Inferior parietal cortex (tissue), 1 donor: ENCODE data around the gene ELP4.

Source experiments
- DNase-seq: peaks from one replicate; pipeline ENCODE4 v3.0.0-alpha.2; 2016; ENCODE audit errors: extremely low spot score

The ELP4 gene

GRCh38 chr11:31809857-31810778 lies 300.6 kb downstream of the ELP4 start:
- no peak for DNase-seq

- DNase-seq: peak; percentile 62
Observed at GRCh38 chr11:31810779-31811647, 301.4 kb downstream of the ELP4 start, which contains the start of gene PAX6. Gene PAX6 (minus strand): TSS chr11:31811322. CDS start chr11:31806411, 4,911 bp downstream.

GRCh38 chr11:31812383-31813381 lies 303.1 kb downstream of the ELP4 start:
- no peak for DNase-seq

- DNase-seq: no peak
Observed at GRCh38 chr11:31813391-31814175, 304.0 kb downstream of the ELP4 start.

- no peak for DNase-seq
Observed at GRCh38 chr11:31814176-31814868, 304.8 kb downstream of the ELP4 start.

GRCh38 chr11:31815711-31816467 lies 306.3 kb downstream of the ELP4 start:
- DNase-seq: no peak

- no peak for DNase-seq
Observed at GRCh38 chr11:31816468-31817053, 307.0 kb downstream of the ELP4 start.

GRCh38 chr11:31817054-31817620 lies 307.6 kb downstream of the ELP4 start:
- no peak for DNase-seq

GRCh38 chr11:31817621-31818424 lies 308.3 kb downstream of the ELP4 start:
- no peak for DNase-seq

- DNase-seq: no peak
Observed at GRCh38 chr11:31818425-31818755, 308.8 kb downstream of the ELP4 start.

GRCh38 chr11:31818874-31819331 lies 309.3 kb downstream of the ELP4 start:
- DNase-seq: no peak

GRCh38 chr11:31819621-31820437 lies 310.3 kb downstream of the ELP4 start:
- no peak for DNase-seq

- DNase-seq: no peak
Observed at GRCh38 chr11:31820438-31820818, 310.9 kb downstream of the ELP4 start.

- no peak for DNase-seq
Observed at GRCh38 chr11:31821235-31821764, 311.7 kb downstream of the ELP4 start.

GRCh38 chr11:31821766-31822165 lies 312.2 kb downstream of the ELP4 start:
- no peak for DNase-seq

GRCh38 chr11:31822175-31822926 lies 312.8 kb downstream of the ELP4 start:
- no peak for DNase-seq
